ENCODE measurements around the gene SH2D3C.

The SH2D3C gene

GRCh38 chr9:127778280-127779135 is at the start of gene SH2D3C:
Gene SH2D3C (minus strand): TSS chr9:127778666. CDS start chr9:127778627, 39 bp downstream.
- no peak for DNase-seq (ENCODE audit: extremely low read depth in 1 of 2, low read depth in 1 of 2)

DNA sequence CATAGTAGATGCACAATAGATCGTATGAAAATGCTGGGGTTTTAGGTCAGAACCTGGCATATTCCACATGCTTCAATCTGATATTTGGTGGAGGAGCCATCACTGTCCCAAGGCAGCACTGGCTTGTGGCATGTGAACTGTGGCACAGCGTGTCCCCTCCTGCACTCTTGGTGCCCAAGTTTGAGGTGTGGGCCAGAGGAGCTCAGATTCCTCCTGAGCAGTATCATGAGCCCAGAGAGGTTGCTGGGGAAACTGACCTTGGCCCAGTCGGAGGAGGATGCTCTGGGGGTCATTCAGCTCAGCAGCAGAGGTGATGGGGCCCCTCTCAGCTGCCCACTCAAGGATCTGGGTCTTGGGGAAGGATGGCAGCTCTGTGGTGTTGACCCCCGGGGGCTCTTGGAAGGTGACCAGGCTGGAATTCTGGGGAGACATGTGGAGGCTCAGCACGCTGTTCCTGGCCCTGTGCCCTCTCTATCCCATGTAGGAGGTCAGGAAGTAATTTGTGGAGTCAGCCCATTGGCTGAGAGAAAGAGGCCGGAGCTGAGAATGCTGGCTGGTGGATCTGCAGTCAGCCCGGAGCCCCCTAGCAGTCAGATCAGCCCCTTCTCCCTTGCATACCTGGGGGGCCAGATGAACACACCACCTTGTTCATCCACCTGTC is 47.9 kb upstream of the SH2D3C start:
- DNase-seq (ENCODE audit: extremely low read depth in 1 of 2, low read depth in 1 of 2), result no peak

DNA sequence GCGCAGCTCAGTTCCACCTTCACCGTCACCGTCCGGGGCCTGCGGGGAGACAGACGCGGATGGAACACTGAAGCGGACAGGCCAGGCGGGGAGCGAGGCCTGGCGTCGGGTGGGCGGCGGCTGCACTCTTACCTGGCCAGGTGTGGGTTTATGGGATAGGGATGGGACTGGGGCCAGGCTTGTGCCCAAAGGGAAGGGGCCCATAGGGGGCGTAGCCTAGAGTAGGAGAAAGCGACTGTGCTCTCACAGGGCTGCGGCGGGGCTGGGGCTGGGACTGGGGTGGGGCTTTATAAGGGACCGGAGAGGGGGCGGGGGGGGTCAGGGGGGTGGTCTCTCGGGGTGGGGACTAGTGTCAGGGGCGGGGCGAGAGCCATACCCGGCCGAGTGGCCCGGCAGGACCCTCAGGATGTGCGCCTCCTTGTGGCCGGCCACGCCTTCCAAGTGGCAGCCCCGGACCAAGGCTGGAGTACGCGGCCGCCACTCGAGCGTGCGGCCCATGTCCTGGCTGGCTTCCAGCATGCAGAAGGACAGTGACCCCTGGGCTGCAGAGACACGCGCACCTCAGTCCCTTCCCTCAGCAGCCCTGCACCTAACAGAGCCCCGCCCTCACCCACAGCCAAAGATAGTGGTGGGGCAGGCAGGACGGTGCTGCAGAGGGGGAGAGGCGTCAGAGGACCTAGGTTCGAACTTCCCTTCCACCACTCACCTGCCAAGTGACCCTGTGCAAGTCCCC is 47.0 kb upstream of the SH2D3C start:
- no peak for DNase-seq (ENCODE audit: extremely low read depth in 1 of 2, low read depth in 1 of 2)

GRCh38 chr9:127822108-127822507 is 43.6 kb upstream of the SH2D3C start:
- no peak for DNase-seq (ENCODE audit: extremely low read depth in 1 of 2, low read depth in 1 of 2)

DNA sequence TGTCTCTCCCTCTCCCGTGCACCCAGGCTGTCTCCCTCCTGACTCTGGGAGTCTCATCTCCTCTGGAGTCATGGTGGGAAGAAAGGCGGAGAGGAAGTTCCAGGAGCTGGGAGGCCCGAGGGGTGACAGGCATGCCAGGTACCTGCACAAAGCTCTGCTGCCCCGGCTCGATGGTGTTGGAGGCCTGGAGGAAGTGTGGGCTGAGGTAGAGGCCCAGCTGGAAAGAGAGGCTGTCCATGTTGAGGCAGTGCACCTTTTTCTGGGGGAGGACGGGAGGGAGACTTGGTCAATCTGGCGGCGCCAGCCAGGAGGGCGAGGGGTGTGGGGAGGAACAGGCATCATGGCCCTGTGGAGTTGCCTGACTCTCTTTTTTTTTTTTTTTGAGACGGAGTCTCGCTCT is 40.1 kb upstream of the SH2D3C start:
- DNase-seq (ENCODE audit: extremely low read depth in 1 of 2, low read depth in 1 of 2), result no peak

DNA sequence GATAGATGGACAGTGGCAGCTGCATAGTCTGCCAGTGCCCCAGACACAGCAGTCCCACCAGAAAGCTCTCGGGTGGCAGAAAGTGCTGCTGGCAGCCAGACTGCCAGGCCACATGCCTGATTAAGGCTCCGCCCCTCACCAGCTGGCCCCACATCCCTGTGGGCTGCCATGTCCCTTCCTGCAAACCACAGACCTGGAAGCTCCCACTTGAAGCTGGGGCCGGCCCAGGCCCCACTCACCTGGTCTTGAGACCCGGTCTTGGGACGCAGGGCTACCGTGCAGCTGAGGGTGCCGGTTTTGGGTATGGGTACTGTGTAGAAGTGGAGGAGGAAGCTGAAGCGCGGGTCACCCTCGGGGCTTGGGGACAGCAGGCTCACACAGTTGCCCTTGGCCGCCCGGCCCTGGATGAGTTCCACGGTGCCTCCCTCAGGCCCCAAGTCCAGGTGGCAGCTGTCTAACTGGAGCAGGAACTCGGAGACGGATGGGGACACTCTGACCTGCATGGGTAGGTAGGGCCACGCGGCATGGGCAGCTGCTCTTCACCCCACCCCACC is 39.5 kb upstream of the SH2D3C start:
- DNase-seq (ENCODE audit: extremely low read depth in 1 of 2, low read depth in 1 of 2), result no peak

- DNase-seq (ENCODE audit: extremely low read depth in 1 of 2, low read depth in 1 of 2), result no peak
These were observed 38.3 kb upstream of the SH2D3C start for GRCh38 chr9:127816728-127817127.

GRCh38 chr9:127816362-127816725 is 37.9 kb upstream of the SH2D3C start:
- DNase-seq (ENCODE audit: extremely low read depth in 1 of 2, low read depth in 1 of 2), result no peak

DNA sequence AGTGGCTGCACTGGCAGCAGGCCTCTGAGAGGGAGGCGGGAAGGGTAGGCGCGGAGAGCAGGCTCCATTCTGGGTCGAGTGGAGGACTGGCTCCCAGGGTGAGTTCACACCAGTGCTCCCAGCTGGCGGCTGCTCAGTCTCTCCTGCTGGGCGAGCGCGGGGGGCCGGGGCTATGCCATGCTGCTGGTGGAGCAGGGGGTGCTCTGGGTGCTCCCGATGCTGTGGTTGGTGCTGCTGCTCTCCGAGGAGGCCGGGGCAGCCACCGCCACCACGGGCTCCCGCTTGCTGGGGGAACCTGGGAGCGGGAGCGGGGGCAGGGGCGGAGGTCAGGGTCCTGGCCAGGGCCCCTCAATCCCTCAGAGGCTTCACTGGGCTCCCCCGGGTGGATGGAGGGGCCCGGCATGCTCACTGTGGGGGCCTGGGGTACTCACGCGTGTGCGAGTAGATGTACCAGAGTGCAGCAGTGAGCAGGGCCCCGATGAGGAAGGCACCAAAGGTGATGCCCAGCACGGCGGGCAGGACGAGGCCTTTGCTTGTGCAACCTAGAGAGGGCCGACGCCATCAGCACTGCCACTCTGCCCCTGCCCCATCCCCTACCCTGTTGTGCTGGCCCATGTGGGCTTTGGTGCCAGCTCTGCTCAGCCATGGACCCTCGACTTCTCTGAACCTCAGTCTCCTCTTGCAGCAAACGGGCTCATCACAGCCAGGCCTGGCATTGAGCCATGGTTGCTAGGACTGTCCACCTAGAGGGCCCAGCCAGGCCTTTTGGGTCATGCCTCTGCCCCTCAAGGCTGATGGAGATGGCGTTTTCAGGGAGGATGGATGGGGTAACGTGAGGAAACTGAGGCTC is 37.3 kb upstream of the SH2D3C start:
- no peak for DNase-seq (ENCODE audit: extremely low read depth in 1 of 2, low read depth in 1 of 2)

- no peak for DNase-seq (ENCODE audit: extremely low read depth in 1 of 2, low read depth in 1 of 2)
These were observed 36.4 kb upstream of the SH2D3C start for GRCh38 chr9:127814619-127815511.

DNA sequence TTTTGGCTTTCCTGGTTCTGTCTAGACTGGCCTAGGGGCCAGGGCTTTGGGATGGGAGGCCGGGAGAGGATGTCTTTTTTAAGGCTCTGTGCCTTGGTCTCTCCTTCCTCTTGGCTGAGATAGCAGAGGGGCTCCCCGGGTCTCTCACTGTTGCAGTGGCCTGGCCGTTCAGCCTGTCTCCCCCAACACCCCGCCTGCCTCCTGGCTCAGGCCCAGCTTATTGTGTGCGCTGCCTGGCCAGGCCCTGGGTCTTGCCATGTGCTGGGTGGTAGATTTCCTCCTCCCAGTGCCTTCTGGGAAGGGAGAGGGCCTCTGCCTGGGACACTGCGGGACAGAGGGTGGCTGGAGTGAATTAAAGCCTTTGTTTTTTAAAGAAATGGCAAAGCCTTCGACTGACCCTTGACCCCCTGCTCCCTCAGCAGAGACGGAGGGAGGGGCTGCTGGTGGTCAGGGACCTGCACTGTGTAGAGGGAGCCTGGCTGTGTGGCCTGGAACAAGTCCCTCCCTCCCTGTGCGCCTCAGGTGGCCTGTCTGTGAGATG is 35.3 kb upstream of the SH2D3C start:
- DNase-seq (ENCODE audit: extremely low read depth in 1 of 2, low read depth in 1 of 2), result no peak

DNA sequence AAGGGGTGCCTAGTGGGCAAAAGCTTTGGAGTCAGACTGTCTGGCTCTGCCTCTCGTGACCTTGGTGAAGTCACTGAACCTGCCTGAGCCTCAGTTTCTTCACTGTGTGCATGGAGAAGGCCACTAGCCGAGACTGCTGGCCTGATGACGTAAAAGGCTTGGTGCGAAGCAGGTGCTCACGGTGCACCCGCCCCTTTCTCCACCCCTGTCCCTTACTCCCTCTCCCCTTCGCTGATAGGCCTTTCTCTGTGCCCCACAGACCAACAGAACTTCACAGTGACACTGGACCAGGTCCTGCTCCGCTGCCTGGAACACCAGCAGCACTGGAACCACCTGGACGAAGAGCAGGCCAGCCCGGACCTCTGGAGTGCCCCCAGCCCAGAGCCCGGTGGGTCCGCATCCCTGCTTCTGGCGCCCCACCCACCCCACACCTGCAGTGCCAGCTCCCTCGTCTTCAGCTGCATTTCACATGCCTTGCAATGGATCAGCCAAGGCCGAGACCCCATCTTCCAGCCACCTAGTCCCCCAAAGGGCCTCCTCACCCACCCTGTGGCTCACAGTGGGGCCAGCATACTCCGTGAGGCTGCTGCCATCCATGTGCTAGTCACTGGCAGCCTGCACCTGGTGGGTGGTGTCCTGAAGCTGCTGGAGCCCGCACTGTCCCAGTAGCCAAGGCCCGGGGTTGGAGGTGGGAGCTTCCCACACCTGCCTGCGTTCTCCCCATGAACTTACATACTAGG is 34.6 kb upstream of the SH2D3C start:
- DNase-seq (ENCODE audit: extremely low read depth in 1 of 2, low read depth in 1 of 2), result no peak

GRCh38 chr9:127812011-127812410 is 33.5 kb upstream of the SH2D3C start:
- no peak for DNase-seq (ENCODE audit: extremely low read depth in 1 of 2, low read depth in 1 of 2)

DNA sequence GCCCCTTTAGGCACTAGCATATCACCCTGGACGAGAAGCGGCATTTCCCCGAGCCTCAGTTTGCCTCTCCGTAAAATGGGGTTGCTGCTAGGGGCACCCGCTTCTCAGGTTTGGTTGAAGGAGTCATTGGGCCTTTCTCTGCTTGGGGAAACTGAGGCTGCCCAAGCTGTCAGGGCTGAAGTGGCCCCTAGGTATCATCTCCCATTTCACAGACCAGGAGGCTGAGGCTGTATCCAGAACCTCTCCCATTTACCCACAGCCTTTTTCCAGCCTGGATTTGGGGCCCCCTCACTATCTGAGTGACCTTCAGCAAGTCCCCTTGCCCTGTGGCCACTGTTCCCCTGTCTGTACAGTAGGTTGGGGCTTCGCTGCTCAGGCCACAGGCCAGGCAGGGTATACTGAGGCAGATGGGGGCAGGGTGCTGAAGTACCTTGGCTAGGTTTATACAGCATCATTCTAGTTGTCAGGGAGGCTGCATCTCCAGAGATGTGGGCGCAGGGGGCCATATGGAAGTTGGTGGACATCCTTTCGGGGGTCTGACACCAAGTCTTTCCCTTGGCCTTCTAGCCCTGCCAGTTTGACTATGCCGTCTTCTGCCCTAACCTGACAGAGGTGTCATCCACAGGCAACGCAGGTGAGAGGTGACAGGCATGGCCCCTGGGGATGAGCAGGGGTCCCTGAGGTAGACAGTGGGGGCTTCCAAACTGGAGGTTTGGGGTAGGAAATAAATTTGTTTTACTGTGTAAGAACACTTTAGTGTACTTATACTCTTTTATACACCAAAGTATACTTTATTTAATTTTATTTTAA is 32.1 kb upstream of the SH2D3C start:
- DNase-seq (ENCODE audit: extremely low read depth in 1 of 2, low read depth in 1 of 2), result no peak

DNA sequence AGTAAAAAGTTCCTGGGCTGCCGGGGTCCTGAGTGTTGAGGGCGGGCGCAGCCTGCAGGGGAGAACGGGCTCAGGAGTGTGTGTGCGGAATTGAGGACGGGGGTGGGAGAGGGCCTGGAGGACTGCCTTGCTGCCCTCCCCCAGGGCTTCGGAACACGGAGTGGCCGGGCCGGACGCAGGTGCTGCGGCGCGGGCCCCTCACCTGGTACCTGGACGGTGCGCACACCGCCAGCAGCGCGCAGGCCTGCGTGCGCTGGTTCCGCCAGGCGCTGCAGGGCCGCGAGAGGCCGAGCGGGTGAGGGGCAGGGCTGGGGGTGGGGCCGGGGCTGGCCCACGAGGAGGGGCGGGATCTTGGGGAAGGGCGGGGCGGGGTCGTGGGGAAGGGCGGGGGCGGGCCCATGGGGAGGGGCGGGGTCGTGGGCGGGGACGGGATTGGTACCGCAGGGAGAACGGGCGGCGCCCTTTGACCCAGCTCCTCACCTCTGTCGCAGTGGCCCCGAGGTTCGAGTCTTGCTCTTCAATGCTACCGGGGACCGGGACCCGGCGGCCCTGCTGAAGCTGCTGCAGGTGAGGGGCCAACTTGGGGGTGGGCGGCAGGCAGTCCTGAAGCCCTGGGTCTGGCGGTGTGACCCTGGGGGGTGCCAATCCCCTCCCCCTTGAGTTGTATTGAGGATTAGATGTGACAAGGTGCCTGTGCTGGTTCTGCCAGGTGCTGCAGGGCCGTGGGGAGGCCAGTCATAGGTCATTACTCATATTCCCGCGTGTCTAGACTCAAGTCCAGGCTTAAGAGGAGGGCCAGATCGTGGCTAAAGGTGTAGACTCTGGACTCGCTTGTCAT is 31.3 kb upstream of the SH2D3C start:
- no peak for DNase-seq (ENCODE audit: extremely low read depth in 1 of 2, low read depth in 1 of 2)

GRCh38 chr9:127809002-127809539 is 30.6 kb upstream of the SH2D3C start:
- no peak for DNase-seq (ENCODE audit: extremely low read depth in 1 of 2, low read depth in 1 of 2)

Measured in stimulated activated CD8-positive, alpha-beta memory T cell treated with anti-CD3 and anti-CD28 coated beads, Interleukin-7, amount 100 ng/mL, for 48 hours (primary cell).